ENCODE data around the gene PIGA. TPM values are rescaled to one million over a fixed set of nuclear protein-coding genes. Genes with fewer than 3 reads are reported as not detected.

PIGA gene
- total RNA-seq, 2 experiments from 2014 or later, result 21.6 to 22.2 TPM

DNA sequence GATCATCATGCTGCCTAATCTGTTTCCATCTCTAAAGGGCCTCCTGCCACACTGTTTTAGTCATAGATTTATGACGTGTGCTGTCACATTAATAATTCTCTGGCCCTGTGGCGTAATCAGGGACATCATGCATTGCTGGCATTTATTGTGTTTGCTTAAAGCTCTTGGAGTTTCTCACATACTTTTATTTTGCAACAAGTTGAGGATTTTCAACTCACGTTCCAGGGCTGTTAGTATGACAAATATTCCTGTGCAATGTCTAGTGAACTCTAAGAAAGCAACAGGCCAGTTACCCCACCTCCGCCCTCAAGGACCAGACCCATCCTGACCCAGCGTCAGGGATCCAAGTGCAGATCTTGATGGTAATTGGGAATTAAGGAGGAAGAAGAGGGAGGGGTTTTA is 7.8 kb upstream of the PIGA start:
- Mint-ChIP-seq H3K4me1 (no peaks in the 10 kb centered on the region), H3K27me3 (peaks cover 3% of the 10 kb centered on the region)
- DNase-seq, result no peak

DNA sequence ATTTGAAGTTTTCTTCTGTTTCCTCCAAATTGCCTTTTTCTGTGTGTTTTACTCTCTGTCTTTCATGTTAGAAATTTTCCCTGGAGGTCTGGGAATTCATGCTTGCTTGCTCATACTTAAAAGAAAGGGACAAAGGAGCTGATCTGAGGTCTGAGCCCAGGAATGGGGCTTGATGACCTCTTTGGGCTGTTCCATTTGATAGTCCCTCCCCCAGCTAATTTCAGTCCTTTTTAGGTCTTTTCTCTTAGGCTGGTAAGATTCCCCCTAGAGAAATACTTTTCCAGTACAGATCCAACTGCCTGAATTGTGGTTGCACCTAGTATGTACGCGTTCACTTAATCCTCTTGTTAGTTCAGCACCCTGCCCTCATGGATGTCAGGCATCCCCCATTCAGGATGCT is 5.5 kb upstream of the PIGA start:
- Mint-ChIP-seq H3K27ac (no peak overlapping the region), H3K4me3 (no peak overlapping the region), H3K27me3 (peaks cover 2% of the 10 kb centered on the region), H3K9me3 (no peaks in the 10 kb centered on the region), H3K4me1 (peaks cover 4% of the 10 kb centered on the region), H3K36me3 (no peaks in the 10 kb centered on the region)
- ATAC-seq (ENCODE audit: low read depth), result no peak
- POLR2A ChIA-PET, result no interaction called here
- DNase-seq, result no peak

More for the DNA sequence above, 7.8 kb upstream of the PIGA start:
- POLR2A ChIA-PET, result no interaction called here
- H3K9me3 Mint-ChIP-seq, result no peaks in the 10 kb centered on the region
- no peak overlapping the region for H3K27ac Mint-ChIP-seq
- H3K36me3 Mint-ChIP-seq, result no peaks in the 10 kb centered on the region
- no peak overlapping the region for H3K4me3 Mint-ChIP-seq
- ATAC-seq (ENCODE audit: low read depth), result no peak

DNA sequence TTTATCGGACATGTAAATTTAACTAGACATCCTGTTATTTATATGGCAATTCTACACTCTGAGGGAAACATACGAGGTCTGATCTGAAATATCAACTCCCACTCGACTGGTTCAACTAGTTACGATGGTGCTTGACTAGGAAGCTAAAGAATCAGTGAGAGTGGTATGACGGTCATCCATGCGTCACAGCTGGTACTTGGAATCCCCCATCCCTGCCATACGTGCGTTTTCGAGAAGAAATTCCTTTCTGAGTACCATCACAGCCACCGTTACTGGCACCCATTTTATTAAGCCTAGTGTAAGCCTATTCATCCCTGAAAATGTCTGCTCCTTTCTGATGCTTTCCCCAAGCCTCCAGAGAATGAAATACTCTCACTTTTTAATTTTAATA is 695 bp upstream of the PIGA start:
- Mint-ChIP-seq H3K36me3 (peaks cover 2% of the 10 kb centered on the region), H3K4me1 (peaks cover 5% of the 10 kb centered on the region), H3K27me3 (no peaks in the 10 kb centered on the region), H3K27ac (peak overlapping the region; percentile 96), H3K4me3 (peak overlapping the region; percentile 91), H3K9me3 (no peaks in the 10 kb centered on the region)
- DNase-seq, result no peak
- no peak for ATAC-seq (ENCODE audit: low read depth)
- POLR2A ChIA-PET, result interaction anchor here (0.9 kb wide), 1 partner anchor 1601 kb away, joined by 3 read pairs; the partner anchor contains the start of genes OFD1 and TRAPPC2

DNA sequence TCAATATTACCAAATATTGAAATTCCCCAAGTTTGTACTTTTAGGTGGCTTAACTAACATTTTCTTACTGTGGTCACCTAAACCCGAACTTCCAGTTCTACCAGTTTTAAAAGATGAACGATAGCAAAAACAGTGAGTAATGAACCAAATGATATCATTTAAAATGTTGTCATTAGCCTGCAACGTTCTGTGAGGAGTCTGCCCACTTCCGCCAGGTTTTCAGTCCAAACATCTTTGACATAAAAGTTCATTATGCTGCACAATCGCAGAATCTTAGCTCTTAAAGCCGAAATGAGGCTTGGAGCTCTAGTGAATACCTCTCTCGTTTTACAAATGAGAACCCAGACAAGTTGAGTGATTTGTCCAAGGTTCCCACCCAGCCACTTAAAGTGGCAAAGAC is 762 bp downstream of the PIGA start:
- H3K4me1 Mint-ChIP-seq, result peaks cover 5% of the 10 kb centered on the region
- H3K27ac Mint-ChIP-seq, result peak overlapping the region; percentile 96
- H3K27me3 Mint-ChIP-seq, result no peaks in the 10 kb centered on the region
- no peaks in the 10 kb centered on the region for H3K9me3 Mint-ChIP-seq
- POLR2A ChIA-PET, result interaction anchor here (0.7 kb wide), 1 partner anchor 462 kb away, joined by 5 read pairs; the partner anchor contains the start of genes FANCB and MOSPD2
- peak overlapping the region; percentile 91 for H3K4me3 Mint-ChIP-seq
- DNase-seq (no peak), ATAC-seq (ENCODE audit: low read depth) (no peak)
- peaks cover 2% of the 10 kb centered on the region for H3K36me3 Mint-ChIP-seq

DNA sequence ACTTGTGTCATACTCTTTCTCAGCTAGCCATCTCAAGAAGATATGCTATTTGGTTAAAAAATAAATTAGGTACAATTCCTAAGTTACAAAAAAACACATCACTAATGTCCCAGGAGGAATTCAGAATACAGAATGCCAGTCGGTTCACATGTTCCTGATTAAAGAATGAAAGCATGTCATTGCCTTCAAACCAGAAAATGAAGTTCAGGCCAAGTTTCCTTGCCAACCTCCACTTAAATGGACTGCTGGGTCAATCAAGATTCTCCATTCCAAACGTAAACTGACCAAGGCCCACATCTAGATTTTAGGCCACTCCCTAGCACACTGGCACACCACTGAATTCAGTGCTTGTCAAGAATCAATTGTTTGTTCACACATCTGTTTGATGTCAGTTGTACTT is 6.5 kb downstream of the PIGA start:
- Mint-ChIP-seq H3K27me3 (no peaks in the 10 kb centered on the region), H3K4me3 (no peak overlapping the region), H3K36me3 (peaks cover 6% of the 10 kb centered on the region), H3K4me1 (peaks cover 1% of the 10 kb centered on the region), H3K27ac (no peak overlapping the region), H3K9me3 (no peaks in the 10 kb centered on the region)
- POLR2A ChIA-PET, result no interaction called here
- no peak for ATAC-seq (ENCODE audit: low read depth)
- no peak for DNase-seq

DNA sequence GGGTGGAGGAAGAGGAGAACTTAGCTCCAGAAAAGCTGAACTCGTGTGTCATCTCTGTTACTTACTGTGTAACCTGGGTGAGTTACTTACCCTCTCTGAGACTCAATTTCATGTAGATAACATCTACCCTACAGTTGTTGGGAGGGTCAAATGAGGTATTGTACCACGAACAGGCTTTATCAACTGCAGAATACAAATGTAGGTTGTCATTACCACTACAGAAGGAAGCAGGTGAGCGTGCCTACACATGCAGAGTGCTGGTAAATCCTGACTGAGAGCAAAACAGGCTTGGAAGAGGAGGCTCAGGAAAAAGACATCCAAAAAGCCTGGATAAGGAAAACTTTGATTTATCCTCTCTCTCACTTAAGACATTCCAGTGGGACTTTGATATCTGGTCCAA is 7.2 kb downstream of the PIGA start:
- DNase-seq (no peak), ATAC-seq (ENCODE audit: low read depth) (no peak)
- Mint-ChIP-seq H3K4me3 (no peak overlapping the region), H3K9me3 (no peaks in the 10 kb centered on the region), H3K36me3 (peaks cover 6% of the 10 kb centered on the region), H3K27ac (no peak overlapping the region), H3K4me1 (peaks cover 1% of the 10 kb centered on the region), H3K27me3 (no peaks in the 10 kb centered on the region)
- POLR2A ChIA-PET, result no interaction called here

DNA sequence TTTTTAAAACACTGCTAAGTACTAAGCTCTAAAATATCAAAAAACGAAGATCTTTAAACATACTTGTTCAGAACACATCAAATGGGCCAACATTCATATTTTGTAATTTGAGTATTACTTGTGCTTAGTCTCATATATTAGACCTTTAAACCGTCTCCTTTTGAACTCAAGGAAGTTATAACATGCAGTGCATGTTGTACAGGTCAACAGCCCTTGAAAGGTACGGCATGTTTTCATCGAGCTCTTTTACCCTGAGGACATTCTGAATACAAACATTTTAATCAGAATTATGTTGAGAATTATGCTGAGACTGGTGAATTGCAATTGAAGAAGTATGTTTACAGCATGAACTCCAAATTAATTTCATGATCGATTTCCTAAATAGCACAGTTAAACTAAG is 12.9 kb downstream of the PIGA start:
- POLR2A ChIA-PET, result no interaction called here
- H3K9me3 Mint-ChIP-seq, result no peaks in the 10 kb centered on the region

DNA sequence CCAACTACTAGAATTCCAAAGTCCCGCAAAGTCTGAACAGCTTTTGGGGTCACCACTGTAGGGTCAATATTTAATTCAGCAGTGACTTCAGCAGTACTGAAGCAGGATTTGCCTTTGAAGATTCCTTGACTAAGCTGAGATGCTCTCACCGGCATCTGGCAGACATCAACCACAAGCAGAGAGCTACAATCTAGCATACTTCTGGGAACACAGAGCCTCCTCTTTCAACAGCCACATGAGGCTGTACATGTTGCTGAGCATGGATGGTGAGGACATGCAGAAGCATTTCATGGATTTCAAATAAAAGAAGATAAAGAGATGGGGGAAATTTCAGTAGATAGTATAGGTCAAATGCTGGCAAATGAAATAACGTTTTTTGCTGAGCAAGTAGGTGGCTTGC is 13.3 kb downstream of the PIGA start:
- no peak for ATAC-seq (ENCODE audit: low read depth)
- no peak overlapping the region for H3K4me3 Mint-ChIP-seq
- no peak overlapping the region for H3K27ac Mint-ChIP-seq
- no peak for DNase-seq
- no peaks in the 10 kb centered on the region for H3K27me3 Mint-ChIP-seq
- POLR2A ChIA-PET, result no interaction called here
- no peaks in the 10 kb centered on the region for H3K9me3 Mint-ChIP-seq
- H3K4me1 Mint-ChIP-seq, result no peaks in the 10 kb centered on the region
- H3K36me3 Mint-ChIP-seq, result peaks cover 3% of the 10 kb centered on the region

More for the DNA sequence above, 12.9 kb downstream of the PIGA start:
- H3K27ac Mint-ChIP-seq, result no peak overlapping the region
- H3K27me3 Mint-ChIP-seq, result no peaks in the 10 kb centered on the region
- DNase-seq (no peak), ATAC-seq (ENCODE audit: low read depth) (no peak)
- H3K4me3 Mint-ChIP-seq, result no peak overlapping the region
- peaks cover 4% of the 10 kb centered on the region for H3K36me3 Mint-ChIP-seq
- H3K4me1 Mint-ChIP-seq, result no peaks in the 10 kb centered on the region

DNA sequence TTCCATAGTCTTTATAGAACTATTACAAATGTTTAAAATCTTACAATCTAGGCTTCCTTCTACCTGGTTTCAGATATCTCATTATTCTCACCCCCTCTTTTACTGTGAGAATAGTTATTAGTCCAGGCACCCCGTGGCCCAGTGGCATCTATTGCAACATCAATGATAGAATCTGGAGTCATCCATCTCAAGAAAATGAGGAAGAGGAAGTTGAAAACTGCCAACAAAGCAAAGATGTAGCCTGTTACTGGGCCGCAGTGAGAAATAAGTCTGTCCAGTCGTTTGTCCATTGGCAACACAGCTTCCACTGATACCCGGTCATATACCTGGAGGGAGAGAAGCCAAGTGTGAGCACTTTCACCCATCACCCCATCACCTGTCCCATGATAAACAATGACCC is 13.9 kb downstream of the PIGA start:
- H3K27ac Mint-ChIP-seq, result no peak overlapping the region
- ATAC-seq (ENCODE audit: low read depth), result no peak
- POLR2A ChIA-PET, result no interaction called here

DNA sequence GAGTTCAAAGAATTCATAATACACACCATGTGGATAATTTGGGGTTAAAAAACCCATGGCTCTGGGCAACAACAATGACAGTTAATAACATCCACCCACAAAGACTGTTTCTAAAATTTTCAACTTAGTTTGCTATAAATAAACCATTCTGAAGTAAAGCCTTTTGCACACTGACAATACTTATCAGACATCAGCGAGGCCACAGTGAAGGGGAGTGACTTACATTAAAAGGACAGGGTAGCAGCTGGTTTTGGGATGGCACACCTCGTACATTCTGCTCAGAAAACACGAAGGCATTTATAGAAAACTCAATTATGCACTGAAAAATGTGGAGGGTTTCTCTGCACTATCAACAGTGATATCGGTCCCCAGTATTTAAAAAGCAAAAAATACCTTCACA is 15.0 kb downstream of the PIGA start:
- Mint-ChIP-seq H3K27me3 (no peaks in the 10 kb centered on the region), H3K9me3 (no peaks in the 10 kb centered on the region), H3K36me3 (peaks cover 3% of the 10 kb centered on the region), H3K4me1 (no peaks in the 10 kb centered on the region), H3K4me3 (no peak overlapping the region), H3K27ac (no peak overlapping the region)
- POLR2A ChIA-PET, result no interaction called here
- ATAC-seq (ENCODE audit: low read depth), result no peak
- no peak for DNase-seq

More for the DNA sequence above, 13.9 kb downstream of the PIGA start:
- H3K36me3 Mint-ChIP-seq, result peaks cover 3% of the 10 kb centered on the region
- H3K4me1 Mint-ChIP-seq, result no peaks in the 10 kb centered on the region
- no peak for DNase-seq
- H3K9me3 Mint-ChIP-seq, result no peaks in the 10 kb centered on the region
- no peaks in the 10 kb centered on the region for H3K27me3 Mint-ChIP-seq
- H3K4me3 Mint-ChIP-seq, result no peak overlapping the region

DNA sequence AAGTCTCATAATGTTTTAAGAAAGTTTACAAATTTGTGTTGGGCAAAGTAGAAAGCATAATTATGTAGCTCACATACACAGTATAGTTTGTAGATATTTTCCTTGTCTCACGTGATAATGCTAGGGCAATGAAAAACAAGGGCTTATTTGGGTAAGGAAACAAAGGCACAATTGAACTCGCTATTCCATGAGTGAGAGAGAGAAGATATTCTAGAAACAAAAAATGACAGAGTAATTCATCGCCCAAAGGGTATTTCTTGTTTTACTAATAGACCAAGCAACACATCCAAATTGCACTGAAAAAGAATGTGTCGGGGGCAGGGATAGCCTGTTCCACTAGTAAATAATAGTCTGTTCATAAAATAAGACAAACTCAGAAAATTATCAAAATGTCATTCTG is 16.2 kb downstream of the PIGA start:
- Mint-ChIP-seq H3K4me3 (no peak overlapping the region), H3K36me3 (peaks cover 3% of the 10 kb centered on the region), H3K9me3 (no peaks in the 10 kb centered on the region), H3K4me1 (no peaks in the 10 kb centered on the region), H3K27me3 (no peaks in the 10 kb centered on the region), H3K27ac (no peak overlapping the region)
- DNase-seq, result no peak
- no peak for ATAC-seq (ENCODE audit: low read depth)
- POLR2A ChIA-PET, result no interaction called here

DNA sequence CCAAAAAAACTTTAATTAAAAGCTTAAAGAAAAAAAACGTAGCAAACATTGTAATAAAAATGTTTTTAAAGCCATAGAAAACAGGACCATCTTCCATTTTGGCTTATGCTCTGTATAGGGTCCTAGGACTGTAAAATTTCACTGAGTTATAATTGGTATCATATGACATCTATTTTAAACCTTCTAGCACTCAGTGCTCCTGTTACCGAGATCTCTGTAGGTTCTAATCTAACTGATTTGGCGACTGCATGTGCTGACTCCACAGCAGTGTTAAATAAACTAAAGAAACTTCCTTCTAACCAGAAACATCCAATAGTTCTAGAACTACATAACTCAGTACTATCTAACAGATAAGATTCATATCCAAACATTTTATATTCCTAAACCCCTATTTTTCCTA is 19.8 kb downstream of the PIGA start, which contains the start of gene ASB11:
Gene ASB11 (minus strand): TSS at position 132 of the 400 bp plus-strand sequence. CDS start 35 bp downstream, at position 97.
- Mint-ChIP-seq H3K36me3 (peaks cover 2% of the 10 kb centered on the region), H3K9me3 (no peaks in the 10 kb centered on the region), H3K27ac (no peak within 1 kb of the TSS), H3K4me3 (no peak within 1 kb of the TSS), H3K4me1 (no peaks in the 10 kb centered on the region), H3K27me3 (no peaks in the 10 kb centered on the region)
- no peak for DNase-seq
- POLR2A ChIA-PET, result no interaction called here
- ATAC-seq (ENCODE audit: low read depth), result no peak

DNA sequence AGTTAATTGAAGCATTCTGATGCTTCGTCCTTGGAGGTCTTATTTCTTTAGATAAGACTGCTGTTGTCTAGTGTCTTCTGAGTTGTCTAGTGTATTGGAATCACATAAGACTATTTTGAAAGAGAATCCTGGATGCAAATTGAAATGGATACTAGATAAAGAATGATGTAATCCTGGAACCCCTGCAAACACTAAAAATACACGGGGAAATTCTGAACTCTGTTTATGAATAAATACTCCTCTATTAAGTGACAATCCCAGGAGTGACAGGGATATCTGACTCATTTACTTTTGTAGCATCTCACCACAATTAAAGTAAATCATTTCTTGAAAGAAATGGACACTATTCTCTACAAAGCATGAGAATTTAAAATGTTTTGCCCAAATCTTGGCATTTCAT is 20.9 kb downstream of the PIGA start:
- H3K4me1 Mint-ChIP-seq, result no peaks in the 10 kb centered on the region
- H3K36me3 Mint-ChIP-seq, result peaks cover 2% of the 10 kb centered on the region

DNA sequence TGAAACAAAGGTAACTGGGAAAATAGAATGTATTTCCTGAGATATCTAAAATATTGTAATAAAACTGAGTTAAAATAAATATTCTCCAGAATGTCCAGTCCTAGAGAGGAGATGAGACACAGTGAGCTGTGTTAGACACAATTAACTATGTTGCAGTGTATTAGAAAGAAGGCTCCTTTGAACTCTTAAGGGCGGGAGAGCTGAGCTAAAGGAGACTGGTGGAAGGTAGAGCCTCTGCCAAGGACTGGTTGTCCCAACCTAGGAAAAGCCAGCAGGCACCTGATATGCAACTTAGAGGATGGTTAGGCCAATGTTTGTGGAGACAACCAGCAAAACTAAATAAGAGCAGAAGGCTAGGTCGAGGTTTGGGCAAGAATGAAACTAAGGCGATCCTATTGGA is 24.2 kb downstream of the PIGA start:
- no peak for ATAC-seq (ENCODE audit: low read depth)
- no peaks in the 10 kb centered on the region for H3K4me1 Mint-ChIP-seq
- no peak overlapping the region for H3K4me3 Mint-ChIP-seq
- H3K27me3 Mint-ChIP-seq, result no peaks in the 10 kb centered on the region
- DNase-seq, result no peak
- no peaks in the 10 kb centered on the region for H3K9me3 Mint-ChIP-seq
- no peak overlapping the region for H3K27ac Mint-ChIP-seq
- POLR2A ChIA-PET, result no interaction called here
- no peaks in the 10 kb centered on the region for H3K36me3 Mint-ChIP-seq

More for the DNA sequence above, 20.9 kb downstream of the PIGA start:
- POLR2A ChIA-PET, result no interaction called here
- H3K4me3 Mint-ChIP-seq, result no peak overlapping the region
- DNase-seq, result no peak
- no peak for ATAC-seq (ENCODE audit: low read depth)
- no peak overlapping the region for H3K27ac Mint-ChIP-seq
- H3K9me3 Mint-ChIP-seq, result no peaks in the 10 kb centered on the region
- H3K27me3 Mint-ChIP-seq, result no peaks in the 10 kb centered on the region

DNA sequence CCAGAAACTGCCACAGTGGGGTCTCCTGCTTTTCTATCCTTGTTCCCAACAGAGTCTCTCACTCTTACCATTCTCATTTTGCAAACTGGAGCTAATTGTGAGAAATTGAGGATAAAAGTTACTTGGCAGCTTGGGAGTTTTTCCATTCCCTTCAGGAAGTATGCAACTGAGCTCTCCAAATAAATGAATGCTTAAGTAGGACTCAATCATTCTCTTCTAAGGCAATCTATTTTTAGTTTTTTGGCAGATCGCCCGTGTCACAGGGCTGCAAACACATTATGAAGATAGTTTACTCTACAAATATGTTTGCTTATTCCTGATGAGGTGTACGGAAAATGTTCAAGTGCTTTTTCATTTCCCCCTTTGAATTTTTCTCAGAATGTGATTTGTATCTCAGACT is 25.2 kb downstream of the PIGA start:
- H3K4me3 Mint-ChIP-seq, result no peak overlapping the region

More for the DNA sequence above, 25.2 kb downstream of the PIGA start:
- ATAC-seq (ENCODE audit: low read depth), result no peak
- H3K27ac Mint-ChIP-seq, result no peak overlapping the region
- H3K27me3 Mint-ChIP-seq, result no peaks in the 10 kb centered on the region
- POLR2A ChIA-PET, result no interaction called here
- no peaks in the 10 kb centered on the region for H3K4me1 Mint-ChIP-seq
- H3K9me3 Mint-ChIP-seq, result no peaks in the 10 kb centered on the region
- DNase-seq, result no peak
- no peaks in the 10 kb centered on the region for H3K36me3 Mint-ChIP-seq
